Right lobe of liver (tissue), 6 donors: ENCODE results near the gene CCDC81. TPM values are rescaled to one million over a fixed set of nuclear protein-coding genes. Genes with fewer than 3 reads are reported as not detected.

ENCODE experiments used
- ATAC-seq, 4 donors: fragments of 200-7000 bp; cut with Tn5 transposase; one replicate each; pipeline ENCODE4 v1.9.1; 2020; ENCODE audit warnings: mild to moderate bottlenecking in 4 of 4, moderate library complexity in 4 of 4
- DNase-seq, 3 donors: peaks; one replicate each; pipeline ENCODE4 v3.0.0-alpha.2; 2020
- H3K27ac ChIP-seq, 3 donors: fragments of 200-600 bp; one replicate each; pipeline ENCODE4 v1.8.0; 2022
- H3K27me3 ChIP-seq, 2 donors: fragments of 200-600 bp; one replicate each; pipeline ENCODE4 v1.8.0; 2022
- H3K36me3 ChIP-seq, 4 donors: fragments of 200-600 bp; sonication (generic) in 1 of 4; one replicate each; pipeline versions ENCODE4 v1.5.1 to v1.8.0; 2017 to 2022; ENCODE audit warnings: control low read depth in 1 of 4
- H3K4me1 ChIP-seq, 4 donors: fragments of 200-600 bp; sonication (generic) in 1 of 4; one replicate each; pipeline versions ENCODE4 v1.5.1 to v1.8.0; 2017 to 2022; ENCODE audit warnings: control low read depth in 1 of 4
- H3K4me3 ChIP-seq, 3 donors: fragments of 200-600 bp; one replicate each; pipeline ENCODE4 v1.8.0; 2022
- H3K9me3 ChIP-seq, 4 donors: fragments of 200-600 bp; sonication (generic) in 1 of 4; one replicate each; pipeline versions ENCODE4 v1.5.1 to v1.8.0; 2017 to 2022; ENCODE audit warnings: control low read depth in 1 of 4
- CTCF ChIP-seq, 4 donors: fragments of 200-600 bp in 3 of 4; fragments of 450-650 bp in 1 of 4; IDR thresholded peaks; one replicate each; pipeline versions ENCODE4 v1.5.1 to v1.8.0; 2016 to 2022; ENCODE audit warnings: antibody characterized with exemption in 4 of 4, mild to moderate bottlenecking in 2 of 4
- POLR2A ChIP-seq: fragments of 450-650 bp; IDR thresholded peaks from one replicate; pipeline ENCODE4 v1.6.1; 2017; ENCODE audit warnings: antibody characterized with exemption, mild to moderate bottlenecking
- WGBS: methylation state at CpG from one replicate; pipeline ENCODE4 v1.1.6; 2018; ENCODE audit warnings: low coverage, low lambda C conversion rate; ENCODE audit not compliant: insufficient coverage; ENCODE audit errors: missing lambda C conversion rate; 5-methylcytosine and 5-hydroxymethylcytosine counted together
- intact Hi-C, 2 donors: fragments of 100-400 bp; cut with DNase I; formaldehyde crosslinking; loops; one replicate each; pipeline versions ENCODE4 v1.11.2 to v1.14.1; 2022
- total RNA-seq, 6 experiments: library from RNA; depleted of rRNA in 2 of 6; stranded (reverse); fragments of >200 nt in 2 of 6; fragmentation: NEBNext Ultra II Directional in 3 of 6; extraction: Animal tissue kit (Norgen Biotek cat#: 25700) in 3 of 6; gene quantifications; one replicate each; pipeline versions ENCODE4 v1.1.0 to v1.2.4, GENCODE V29; 2016 to 2023
- donor health status: DM: no; HTN: yes; CAD: no.
- donor health status: DM: no; HTN: no; CAD: no.
- donor health status: DM: no; HTN: no; CAD: no.
- donor health status: DM: no; HTN: yes; CAD: no.
- donor health status: DM: no; HTN: yes; CAD: no.

CCDC81 gene
- total RNA-seq, 6 experiments from 2014 or later: 0.12 to 1.6 (median 0.55) TPM; not detected in 1

- Histone ChIP-seq H3K27me3 (no peaks in the 10 kb centered on the region), H3K4me1 (peaks cover 0 to 4% (median 0%) of the 10 kb centered on the region in 4 donors), H3K4me3 (no peak overlapping the region), H3K9me3 (no peaks in the 10 kb centered on the region), H3K27ac (no peak overlapping the region), H3K36me3 (no peaks in the 10 kb centered on the region)
- ATAC-seq (no peak), DNase-seq (no peak)
- WGBS: 89% methylated on average over 1 of the region's 1 CpG
- intact Hi-C loops: no loop called here
- no peak for TF ChIP-seq CTCF (IDR thresholded peaks at IDR 0.05)
- TF ChIP-seq POLR2A: no peak
Measured at GRCh38 chr11:86372041-86372440, 2.6 kb upstream of the CCDC81 start.

GRCh38 chr11:86372586-86372985, 2.1 kb upstream of the CCDC81 start:
- H3K4me1 ChIP-seq: peaks cover 0 to 4% (median 0%) of the 10 kb centered on the region in 4 donors
- H3K4me3 ChIP-seq: no peak overlapping the region
- no peaks in the 10 kb centered on the region for H3K27me3 ChIP-seq
- intact Hi-C loops: no loop called here
- TF ChIP-seq POLR2A (no peak), CTCF (IDR thresholded peaks at IDR 0.05) (no peak)
- H3K27ac ChIP-seq: no peak overlapping the region
- DNase-seq (no peak), ATAC-seq (no peak)
- no peaks in the 10 kb centered on the region for H3K9me3 ChIP-seq
- H3K36me3 ChIP-seq: no peaks in the 10 kb centered on the region

- peaks cover 0 to 4% (median 0%) of the 10 kb centered on the region in 4 donors for H3K4me1 ChIP-seq
- H3K4me3 ChIP-seq: no peak overlapping the region
- H3K27me3 ChIP-seq: no peaks in the 10 kb centered on the region
- 8% methylated on average over 1 of the region's 1 CpG for WGBS
- no peaks in the 10 kb centered on the region for H3K36me3 ChIP-seq
- ATAC-seq (no peak), DNase-seq (no peak)
- no peak for TF ChIP-seq CTCF (IDR thresholded peaks at IDR 0.05)
- H3K9me3 ChIP-seq: no peaks in the 10 kb centered on the region
- intact Hi-C loops: no loop called here
- no peak overlapping the region for H3K27ac ChIP-seq
Measured at GRCh38 chr11:86374069-86374468, 618 bp upstream of the CCDC81 start.

- Histone ChIP-seq H3K36me3 (no peaks in the 10 kb centered on the region), H3K27ac (no peak overlapping the region), H3K9me3 (no peaks in the 10 kb centered on the region), H3K4me3 (no peak overlapping the region), H3K27me3 (no peaks in the 10 kb centered on the region), H3K4me1 (peaks cover 0 to 4% (median 0%) of the 10 kb centered on the region in 4 donors)
- ATAC-seq: no peak
- no peak for TF ChIP-seq CTCF (IDR thresholded peaks at IDR 0.05)
- TF ChIP-seq POLR2A: no peak
- intact Hi-C loops: no loop called here
- DNase-seq: no peak
Measured at GRCh38 chr11:86377972-86378371, 3.3 kb downstream of the CCDC81 start.

GRCh38 chr11:86380295-86381059, 5.8 kb downstream of the CCDC81 start:
- no peaks in the 10 kb centered on the region for H3K36me3 ChIP-seq
- H3K9me3 ChIP-seq: no peaks in the 10 kb centered on the region
- H3K27me3 ChIP-seq: no peaks in the 10 kb centered on the region
- TF ChIP-seq CTCF (IDR thresholded peaks at IDR 0.05) (no peak), POLR2A (no peak)
- H3K4me3 ChIP-seq: no peak overlapping the region
- DNase-seq (no peak), ATAC-seq (no peak)
- intact Hi-C loops: no loop called here
- 63% methylated on average over 2 of the region's 2 CpGs for WGBS
- no peaks in the 10 kb centered on the region for H3K4me1 ChIP-seq
- H3K27ac ChIP-seq: no peak overlapping the region
